Smooth muscle cell (in vitro differentiated cells): ENCODE results near the gene CNFN. TPM values are rescaled to one million over a fixed set of nuclear protein-coding genes. Genes with fewer than 3 reads are reported as not detected.
A peak's percentile ranks its signal among the peaks of the same experiment; 100 is the strongest.
"Not testable (repeated sequence)": the region's sequence is repeated elsewhere in the genome, so short reads cannot be mapped to it uniquely, and the experiment has no call there.

ENCODE experiments used
- DNase-seq: peaks from one replicate; lab custom pipeline; 2025; ENCODE audit not compliant: unreplicated experiment; lab: John Stamatoyannopoulos, UW
- H2AFZ ChIP-seq: fragments of 200-600 bp; sonication (generic); 2 replicates; pipeline ENCODE4 v1.6.0; 2016; ENCODE audit warnings: antibody characterized with exemption, low read depth, mild to moderate bottlenecking
- H3F3A ChIP-seq: fragments of 200-600 bp; sonication (generic); 2 replicates; pipeline ENCODE4 v1.6.0; 2017; ENCODE audit warnings: antibody characterized with exemption, low read depth
- H3K27ac ChIP-seq: fragments of 200-600 bp; sonication (generic); 2 replicates; pipeline ENCODE4 v1.5.1; 2016; ENCODE audit warnings: low read depth, mild to moderate bottlenecking
- H3K27me3 ChIP-seq: fragments of 200-600 bp; sonication (generic); 2 replicates; pipeline ENCODE4 v1.6.1; 2016; ENCODE audit warnings: low read depth, mild to moderate bottlenecking
- H3K36me3 ChIP-seq: fragments of 200-600 bp; sonication (generic); 2 replicates; pipeline ENCODE4 v1.5.1; 2016; ENCODE audit warnings: low read depth
- H3K4me1 ChIP-seq: fragments of 200-600 bp; sonication (generic); 2 replicates; pipeline ENCODE4 v1.5.1; 2016; ENCODE audit warnings: low read depth
- H3K4me2 ChIP-seq: fragments of 200-600 bp; sonication (generic); 2 replicates; pipeline ENCODE4 v1.6.0; 2016; ENCODE audit warnings: mild to moderate bottlenecking
- H3K4me3 ChIP-seq: fragments of 200-600 bp; sonication (generic); 2 replicates; pipeline ENCODE4 v1.5.1; 2016; ENCODE audit warnings: mild to moderate bottlenecking
- H3K79me2 ChIP-seq: fragments of 200-600 bp; sonication (generic); 2 replicates; pipeline ENCODE4 v1.6.0; 2016; ENCODE audit warnings: low read depth, mild to moderate bottlenecking
- H3K9ac ChIP-seq: fragments of 200-600 bp; sonication (generic); 2 replicates; pipeline ENCODE4 v1.6.0; 2016; ENCODE audit warnings: low read depth
- H3K9me3 ChIP-seq: fragments of 200-600 bp; sonication (generic); replicated peaks from 2 replicates; pipeline ENCODE4 v1.5.1; 2016; ENCODE audit warnings: low read depth
- H4K20me1 ChIP-seq: fragments of 200-600 bp; sonication (generic); 2 replicates; pipeline ENCODE4 v1.6.0; 2016; ENCODE audit warnings: low read depth
- WGBS: methylation state at CpG from one replicate; pipeline ENCODE4 v1.1.7; 2016; ENCODE audit warnings: low lambda C conversion rate; 5-methylcytosine and 5-hydroxymethylcytosine counted together
- microRNA-seq: library from miRNA; unstranded; fragments of <30 nt; microRNA quantifications from one replicate; pipeline ENCODE4, GENCODE V29; 2016; ENCODE audit warnings: borderline number of aligned reads
- polyA plus RNA-seq: library from polyadenylated mRNA; unstranded; fragments of >200 nt; fragmentation: Nextera tagmentation; extraction: Ambion mirVana; gene quantifications from 2 replicates; pipeline ENCODE4 v1.2.1, GENCODE V29; 2016
- small RNA-seq: library from RNA; depleted of rRNA; stranded (forward); fragments of <200 nt; gene quantifications from one replicate; pipeline ENCODE3, GENCODE V24; 2014
- total RNA-seq: library from RNA; depleted of rRNA; stranded (reverse); fragments of >200 nt; gene quantifications from 2 replicates; pipeline ENCODE4 v1.2.3, GENCODE V29; 2014
- TF ChIP-seq, protein P1 (sequence below): fragments of 200-600 bp; sonication (generic); IDR thresholded peaks from 2 replicates; pipeline ENCODE4 v1.5.1; 2017; ENCODE audit warnings: borderline replicate concordance, mild to moderate bottlenecking, antibody characterized with exemption; ENCODE audit not compliant: insufficient read depth, poor library complexity, severe bottlenecking

The CNFN gene
- total and polyA plus RNA-seq, 2 experiments from 2014 or later, result 24.1 to 44.9 TPM

DNA sequence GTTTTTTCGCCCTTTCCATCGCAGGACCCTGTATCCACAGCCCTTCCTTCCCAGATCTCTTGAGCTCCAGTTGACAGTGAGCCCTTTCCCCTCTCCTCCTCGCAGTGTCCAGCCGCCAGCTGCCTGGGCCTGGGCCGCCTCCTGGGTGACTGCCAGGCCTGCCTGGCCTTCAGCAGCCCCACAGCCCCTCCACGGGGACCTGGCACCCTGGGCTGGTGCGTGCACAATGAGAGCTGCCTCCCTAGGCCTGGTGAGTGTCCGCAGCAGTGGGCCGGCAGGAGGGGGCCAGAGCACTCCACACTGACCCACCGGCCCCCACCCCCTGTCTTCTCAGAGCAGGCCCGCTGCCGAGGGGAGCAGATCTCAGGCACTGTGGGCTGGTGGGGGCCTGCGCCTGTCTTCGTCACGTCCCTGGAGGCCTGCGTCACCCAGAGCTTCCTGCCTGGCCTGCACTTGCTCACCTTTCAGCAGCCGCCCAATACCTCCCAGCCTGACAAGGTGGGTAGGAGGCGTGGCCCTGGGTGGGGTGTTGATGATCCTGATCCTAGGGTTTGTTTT, 45.7 kb downstream of the CNFN start:
- Histone ChIP-seq H3K4me3 (no peak overlapping the region), H4K20me1 (no peaks in the 10 kb centered on the region), H3F3A (no peaks in the 10 kb centered on the region), H3K36me3 (no peaks in the 10 kb centered on the region), H3K4me2 (no peak overlapping the region), H3K9ac (no peak overlapping the region), H3K79me2 (no peaks in the 10 kb centered on the region), H3K9me3 (no peaks in the 10 kb centered on the region), H3K27ac (no peak overlapping the region), H2AFZ (no peak overlapping the region), H3K27me3 (no peaks in the 10 kb centered on the region), H3K4me1 (no peaks in the 10 kb centered on the region)
- 98% methylated on average over 17 of the region's 18 CpGs for WGBS
- no peak for DNase-seq
- TF ChIP-seq, protein P1, sequence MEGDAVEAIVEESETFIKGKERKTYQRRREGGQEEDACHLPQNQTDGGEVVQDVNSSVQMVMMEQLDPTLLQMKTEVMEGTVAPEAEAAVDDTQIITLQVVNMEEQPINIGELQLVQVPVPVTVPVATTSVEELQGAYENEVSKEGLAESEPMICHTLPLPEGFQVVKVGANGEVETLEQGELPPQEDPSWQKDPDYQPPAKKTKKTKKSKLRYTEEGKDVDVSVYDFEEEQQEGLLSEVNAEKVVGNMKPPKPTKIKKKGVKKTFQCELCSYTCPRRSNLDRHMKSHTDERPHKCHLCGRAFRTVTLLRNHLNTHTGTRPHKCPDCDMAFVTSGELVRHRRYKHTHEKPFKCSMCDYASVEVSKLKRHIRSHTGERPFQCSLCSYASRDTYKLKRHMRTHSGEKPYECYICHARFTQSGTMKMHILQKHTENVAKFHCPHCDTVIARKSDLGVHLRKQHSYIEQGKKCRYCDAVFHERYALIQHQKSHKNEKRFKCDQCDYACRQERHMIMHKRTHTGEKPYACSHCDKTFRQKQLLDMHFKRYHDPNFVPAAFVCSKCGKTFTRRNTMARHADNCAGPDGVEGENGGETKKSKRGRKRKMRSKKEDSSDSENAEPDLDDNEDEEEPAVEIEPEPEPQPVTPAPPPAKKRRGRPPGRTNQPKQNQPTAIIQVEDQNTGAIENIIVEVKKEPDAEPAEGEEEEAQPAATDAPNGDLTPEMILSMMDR, result no peak

DNA sequence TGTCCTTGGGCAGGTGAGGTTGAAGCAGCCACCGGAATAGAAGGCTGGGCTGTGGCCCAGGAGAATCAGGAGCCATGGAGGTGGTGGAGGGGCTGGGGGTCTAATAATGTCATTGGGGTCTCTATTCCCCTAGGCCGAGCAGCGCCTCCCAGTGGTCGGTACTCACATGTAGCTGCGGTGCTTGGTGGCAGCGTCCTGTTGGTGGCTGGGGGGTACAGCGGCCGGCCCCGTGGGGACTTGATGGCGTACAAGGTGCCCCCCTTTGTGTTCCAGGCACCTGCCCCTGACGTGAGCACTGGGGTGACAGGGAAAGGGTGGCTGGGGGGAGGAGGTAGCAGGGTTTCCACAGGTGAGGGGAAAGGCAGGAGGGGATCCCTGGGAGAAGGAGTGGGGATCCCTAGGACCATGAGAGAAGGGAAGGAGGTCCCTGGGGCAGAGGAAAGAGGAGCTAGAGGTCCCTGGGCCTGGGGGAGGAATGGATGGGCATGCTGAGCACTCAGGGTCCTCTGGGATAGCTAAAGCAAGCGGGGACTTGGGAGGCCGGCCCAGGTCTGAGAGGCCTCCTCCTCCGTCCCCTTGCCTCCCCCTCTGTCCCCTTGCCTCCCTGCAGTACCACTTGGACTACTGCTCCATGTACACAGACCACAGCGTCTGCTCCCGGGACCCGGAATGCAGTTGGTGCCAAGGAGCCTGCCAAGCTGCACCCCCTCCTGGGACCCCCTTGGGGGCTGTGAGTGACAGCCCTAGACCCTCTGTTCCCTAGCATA, 46.6 kb downstream of the CNFN start:
- Histone ChIP-seq H3K79me2 (no peaks in the 10 kb centered on the region), H3K27ac (no peak overlapping the region), H3K9ac (no peak overlapping the region), H3K36me3 (no peaks in the 10 kb centered on the region), H2AFZ (no peak overlapping the region), H3K9me3 (no peaks in the 10 kb centered on the region), H3K4me3 (no peak overlapping the region), H3K4me1 (no peaks in the 10 kb centered on the region), H4K20me1 (no peaks in the 10 kb centered on the region), H3K27me3 (no peaks in the 10 kb centered on the region), H3K4me2 (no peak overlapping the region), H3F3A (no peaks in the 10 kb centered on the region)
- 90% methylated on average over 14 of the region's 17 CpGs for WGBS
- TF ChIP-seq, protein P1, result peak; percentile 15
- DNase-seq, result no peak

DNA sequence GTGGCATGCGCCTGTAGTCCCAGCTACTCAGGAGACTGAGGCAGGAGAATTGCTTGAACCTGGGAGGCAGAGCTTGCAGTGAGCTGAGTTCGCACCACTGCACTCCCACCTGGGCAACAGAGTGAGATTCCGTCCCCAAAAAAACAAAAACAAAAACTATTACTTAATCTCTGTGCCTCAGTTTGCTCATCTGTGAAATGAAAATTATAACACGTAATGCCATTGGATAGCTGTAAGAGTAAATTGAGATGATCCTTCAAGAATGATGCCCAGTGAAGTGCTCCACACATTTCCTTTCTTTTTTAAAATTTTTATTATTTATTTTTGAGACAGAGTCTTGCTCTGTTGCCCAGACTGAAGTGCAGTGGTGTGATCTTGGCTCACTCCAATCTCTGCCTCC, 50.2 kb downstream of the CNFN start:
- WGBS, result 98% methylated on average over 4 of the region's 4 CpGs

DNA sequence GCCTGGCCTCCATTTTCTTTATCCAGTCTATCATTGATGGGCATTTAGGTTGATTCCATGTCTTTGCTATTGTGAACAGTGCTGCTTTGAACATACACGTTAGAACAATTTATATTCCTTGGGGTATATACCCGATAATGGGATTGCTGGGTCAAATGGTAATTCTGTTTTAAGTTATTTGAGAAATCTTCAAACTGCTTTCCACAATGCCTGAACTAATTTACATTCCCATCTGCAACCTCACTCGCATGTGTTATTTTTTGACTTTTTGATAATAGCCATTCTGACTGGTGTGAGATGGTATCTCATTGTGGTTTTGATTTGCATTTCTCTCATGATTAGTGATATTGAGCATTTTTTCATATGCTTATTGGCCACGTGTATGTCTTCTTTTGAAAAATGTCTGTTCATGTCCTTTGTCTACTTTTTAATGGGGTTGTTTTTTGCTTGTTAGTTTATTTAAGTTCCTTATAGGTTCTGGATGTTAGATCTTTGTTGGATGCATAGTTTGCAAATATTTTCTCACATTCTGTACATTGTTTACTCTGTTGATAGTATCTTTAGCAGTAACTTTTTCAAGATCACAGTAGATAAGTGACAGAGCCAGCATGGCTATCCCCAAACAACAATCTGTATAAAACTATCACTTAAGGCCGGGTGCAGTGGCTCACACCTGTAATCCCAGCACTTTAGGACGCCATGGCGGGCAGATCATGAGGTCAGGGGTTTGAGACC, 50.8 kb downstream of the CNFN start:
- not testable (repeated sequence) for H3K27me3 ChIP-seq, H3K4me3 ChIP-seq, H3F3A ChIP-seq, H4K20me1 ChIP-seq, H3K27ac ChIP-seq, H3K79me2 ChIP-seq, H3K4me1 ChIP-seq, DNase-seq, H3K9me3 ChIP-seq, H3K9ac ChIP-seq, H3K4me2 ChIP-seq, H2AFZ ChIP-seq, H3K36me3 ChIP-seq
- WGBS, result 94% methylated on average over 7 of the region's 7 CpGs

More for the DNA sequence above, 50.2 kb downstream of the CNFN start:
- H4K20me1 ChIP-seq, H3K4me1 ChIP-seq, H3K27ac ChIP-seq, H3K9ac ChIP-seq, H3K27me3 ChIP-seq, DNase-seq, H3F3A ChIP-seq, H3K79me2 ChIP-seq, H3K4me3 ChIP-seq, H2AFZ ChIP-seq, H3K9me3 ChIP-seq, H3K36me3 ChIP-seq, H3K4me2 ChIP-seq: not testable (repeated sequence)

Small RNA genes lying within 50 kb of the gene (microRNA-seq; reads per million reads assigned to microRNA genes)
- gene MIR8077, result not detected

Small RNA genes lying within 50 kb of the gene (small RNA-seq; reads per million reads assigned to genes)
- not detected for gene MIR8077

Other genes starting within 250 kb of the CNFN start
- 12.6 and 35.4 TPM in 2 replicates for gene DEDD2, start 172.6 kb downstream of the CNFN start, total RNA-seq
- 22.4 and 23.4 TPM in 2 replicates for gene DEDD2, start 172.6 kb downstream of the CNFN start, polyA plus RNA-seq
- 5.0 and 5.9 TPM in 2 replicates for gene ZNF526, start 170.0 kb downstream of the CNFN start, total RNA-seq
- gene ZNF526, start 170.0 kb downstream of the CNFN start, polyA plus RNA-seq, result 12.0 and 12.1 TPM in 2 replicates
- 26.0 and 27.4 TPM in 2 replicates for gene GSK3A, start 147.7 kb downstream of the CNFN start, total RNA-seq
- gene GSK3A, start 147.7 kb downstream of the CNFN start, polyA plus RNA-seq, result 34.6 and 39.0 TPM in 2 replicates
- gene ERF, start 135.2 kb downstream of the CNFN start, total RNA-seq, result 20.5 and 43.9 TPM in 2 replicates
- gene ERF, start 135.2 kb downstream of the CNFN start, polyA plus RNA-seq, result 14.2 and 14.9 TPM in 2 replicates
- gene CIC, start 121.0 kb downstream of the CNFN start, total RNA-seq, result 12.6 and 13.6 TPM in 2 replicates
- 18.4 and 19.5 TPM in 2 replicates for gene CIC, start 121.0 kb downstream of the CNFN start, polyA plus RNA-seq
- 0.45 and 1.3 TPM in 2 replicates for gene PRR19, start 88.2 kb downstream of the CNFN start, total RNA-seq
- 0.73 and 1.0 TPM in 2 replicates for gene PRR19, start 88.2 kb downstream of the CNFN start, polyA plus RNA-seq
- 44.6 and 44.7 TPM in 2 replicates for gene PAFAH1B3, start 87.7 kb downstream of the CNFN start, total RNA-seq
- gene PAFAH1B3, start 87.7 kb downstream of the CNFN start, polyA plus RNA-seq, result 71.0 and 75.7 TPM in 2 replicates
- gene TMEM145, start 77.0 kb downstream of the CNFN start, total RNA-seq, result not detected in 2 replicates
- gene TMEM145, start 77.0 kb downstream of the CNFN start, polyA plus RNA-seq, result 0.09 and 0.11 TPM in 2 replicates
- 13.4 and 16.4 TPM in 2 replicates for gene MEGF8, start 64.7 kb downstream of the CNFN start, total RNA-seq
- 8.2 and 11.0 TPM in 2 replicates for gene MEGF8, start 64.7 kb downstream of the CNFN start, polyA plus RNA-seq
- 4.0 and 9.2 TPM in 2 replicates for gene LIPE, start 37.1 kb upstream of the CNFN start, total RNA-seq
- gene LIPE, start 37.1 kb upstream of the CNFN start, polyA plus RNA-seq, result 4.1 and 8.4 TPM in 2 replicates
- gene CXCL17, start 52.6 kb upstream of the CNFN start, total RNA-seq, result not detected in 2 replicates
- gene CXCL17, start 52.6 kb upstream of the CNFN start, polyA plus RNA-seq, result not detected in 2 replicates
- 0.36 and 4.5 TPM in 2 replicates for gene CEACAM1, start 138.2 kb upstream of the CNFN start, total RNA-seq
- gene CEACAM1, start 138.2 kb upstream of the CNFN start, polyA plus RNA-seq, result 0.31 and 1.2 TPM in 2 replicates
- not detected in 2 replicates for gene CEACAM8, start 204.6 kb upstream of the CNFN start, total RNA-seq
- not detected in 2 replicates for gene CEACAM8, start 204.6 kb upstream of the CNFN start, polyA plus RNA-seq